DOHH2 (cell line): ENCODE results near the gene MAGI1.

Experiments
- H3F3A ChIP-seq: fragments of 200-600 bp; sonication (generic), shearing (Covaris generic); 2 replicates; pipeline ENCODE4 v1.6.0; 2016; ENCODE audit warnings: antibody characterized with exemption, mild to moderate bottlenecking; ENCODE audit not compliant: control insufficient read depth, insufficient read depth
- H3K27ac ChIP-seq: fragments of 200-600 bp; sonication (generic); 2 replicates; pipeline ENCODE4 v1.5.1; 2014; ENCODE audit warnings: low read depth, mild to moderate bottlenecking, low read length, moderate library complexity
- H3K27me3 ChIP-seq: fragments of 200-600 bp; sonication (generic); 2 replicates; pipeline ENCODE4 v1.6.1; 2014; ENCODE audit warnings: mild to moderate bottlenecking, low read length, mixed read lengths; ENCODE audit not compliant: control insufficient read depth
- H3K36me3 ChIP-seq: fragments of 200-600 bp; sonication (generic); 2 replicates; pipeline ENCODE4 v1.6.1; 2014; ENCODE audit warnings: mild to moderate bottlenecking, low read length, moderate library complexity, mixed read lengths; ENCODE audit not compliant: control insufficient read depth
- H3K4me1 ChIP-seq: fragments of 200-600 bp; sonication (generic); 2 replicates; pipeline ENCODE4 v1.6.1; 2014; ENCODE audit warnings: mild to moderate bottlenecking, low read length, mixed read lengths; ENCODE audit not compliant: control insufficient read depth
- H3K4me2 ChIP-seq: fragments of 200-600 bp; sonication (generic); 2 replicates; pipeline ENCODE4 v1.6.0; 2014; ENCODE audit warnings: mild to moderate bottlenecking, low read length, moderate library complexity
- H3K4me3 ChIP-seq: fragments of 200-600 bp; sonication (generic); 2 replicates; pipeline ENCODE4 v1.5.1; 2014; ENCODE audit warnings: mild to moderate bottlenecking, low read length, mixed read lengths
- H3K79me2 ChIP-seq: fragments of 200-600 bp; sonication (generic); 2 replicates; pipeline ENCODE4 v1.6.1; 2014; ENCODE audit warnings: mild to moderate bottlenecking, low read length, mixed read lengths; ENCODE audit not compliant: control insufficient read depth
- H3K9me2 ChIP-seq: fragments of 200-600 bp; sonication (generic); replicated peaks from 2 replicates; pipeline ENCODE4 v1.6.1; 2014; ENCODE audit warnings: mild to moderate bottlenecking, low read length, mixed read lengths; ENCODE audit not compliant: control insufficient read depth
- H3K9me3 ChIP-seq: fragments of 200-600 bp; sonication (generic); 2 replicates; pipeline ENCODE4 v1.6.1; 2014; ENCODE audit warnings: antibody characterized with exemption, low read length, mixed read lengths; ENCODE audit not compliant: control insufficient read depth, insufficient read depth
- H4K20me1 ChIP-seq: fragments of 200-600 bp; sonication (generic); 2 replicates; pipeline ENCODE4 v1.6.0; 2014; ENCODE audit warnings: low read depth, mild to moderate bottlenecking, antibody characterized with exemption, low read length, moderate library complexity; ENCODE audit not compliant: control insufficient read depth, insufficient read depth
- EZH2phosphoT487 ChIP-seq: fragments of 200-600 bp; sonication (generic); IDR thresholded peaks from 2 replicates; pipeline ENCODE4 v1.6.1; 2017; ENCODE audit warnings: borderline replicate concordance, mild to moderate bottlenecking, antibody characterized with exemption, low read length, moderate library complexity, mixed read lengths
- TF ChIP-seq, protein P1 (sequence below): fragments of 200-600 bp; sonication (generic); IDR thresholded peaks from one replicate; pipeline ENCODE4 v1.5.1; 2014; ENCODE audit warnings: antibody characterized with exemption, mild to moderate bottlenecking, low read depth, low read length; ENCODE audit not compliant: poor library complexity, severe bottlenecking

The MAGI1 gene

DNA sequence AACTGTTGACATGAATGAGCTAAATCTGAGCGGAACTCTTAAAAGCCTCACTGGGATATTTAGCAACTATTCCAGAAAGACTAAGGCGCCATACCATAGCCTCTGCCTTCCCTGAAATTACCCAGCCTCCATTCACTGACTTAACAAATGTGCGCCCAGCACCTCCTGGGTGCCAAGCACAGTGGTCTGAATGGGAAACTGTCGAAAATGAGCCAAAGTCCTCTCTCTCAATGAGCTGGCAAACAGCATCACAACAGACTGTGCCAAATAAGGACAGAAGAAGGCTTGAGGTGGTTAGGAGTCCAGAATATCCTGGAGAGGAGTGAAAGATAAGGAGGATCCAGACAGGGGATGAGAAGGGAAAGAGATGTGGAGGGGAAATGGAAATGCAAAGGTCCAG is 332.4 kb downstream of the MAGI1 start:
- H3K4me1 ChIP-seq: no peaks in the 10 kb centered on the region
- H3K9me2 ChIP-seq: no peaks in the 10 kb centered on the region
- TF ChIP-seq, protein P1, sequence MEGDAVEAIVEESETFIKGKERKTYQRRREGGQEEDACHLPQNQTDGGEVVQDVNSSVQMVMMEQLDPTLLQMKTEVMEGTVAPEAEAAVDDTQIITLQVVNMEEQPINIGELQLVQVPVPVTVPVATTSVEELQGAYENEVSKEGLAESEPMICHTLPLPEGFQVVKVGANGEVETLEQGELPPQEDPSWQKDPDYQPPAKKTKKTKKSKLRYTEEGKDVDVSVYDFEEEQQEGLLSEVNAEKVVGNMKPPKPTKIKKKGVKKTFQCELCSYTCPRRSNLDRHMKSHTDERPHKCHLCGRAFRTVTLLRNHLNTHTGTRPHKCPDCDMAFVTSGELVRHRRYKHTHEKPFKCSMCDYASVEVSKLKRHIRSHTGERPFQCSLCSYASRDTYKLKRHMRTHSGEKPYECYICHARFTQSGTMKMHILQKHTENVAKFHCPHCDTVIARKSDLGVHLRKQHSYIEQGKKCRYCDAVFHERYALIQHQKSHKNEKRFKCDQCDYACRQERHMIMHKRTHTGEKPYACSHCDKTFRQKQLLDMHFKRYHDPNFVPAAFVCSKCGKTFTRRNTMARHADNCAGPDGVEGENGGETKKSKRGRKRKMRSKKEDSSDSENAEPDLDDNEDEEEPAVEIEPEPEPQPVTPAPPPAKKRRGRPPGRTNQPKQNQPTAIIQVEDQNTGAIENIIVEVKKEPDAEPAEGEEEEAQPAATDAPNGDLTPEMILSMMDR: no peak
- no peak for TF ChIP-seq EZH2phosphoT487
- H4K20me1 ChIP-seq: no peaks in the 10 kb centered on the region
- no peak overlapping the region for H3K4me3 ChIP-seq
- no peaks in the 10 kb centered on the region for H3K9me3 ChIP-seq
- H3F3A ChIP-seq: no peaks in the 10 kb centered on the region
- H3K79me2 ChIP-seq: no peaks in the 10 kb centered on the region
- no peak overlapping the region for H3K4me2 ChIP-seq
- H3K27me3 ChIP-seq: no peaks in the 10 kb centered on the region
- no peaks in the 10 kb centered on the region for H3K36me3 ChIP-seq
- H3K27ac ChIP-seq: no peak overlapping the region

DNA sequence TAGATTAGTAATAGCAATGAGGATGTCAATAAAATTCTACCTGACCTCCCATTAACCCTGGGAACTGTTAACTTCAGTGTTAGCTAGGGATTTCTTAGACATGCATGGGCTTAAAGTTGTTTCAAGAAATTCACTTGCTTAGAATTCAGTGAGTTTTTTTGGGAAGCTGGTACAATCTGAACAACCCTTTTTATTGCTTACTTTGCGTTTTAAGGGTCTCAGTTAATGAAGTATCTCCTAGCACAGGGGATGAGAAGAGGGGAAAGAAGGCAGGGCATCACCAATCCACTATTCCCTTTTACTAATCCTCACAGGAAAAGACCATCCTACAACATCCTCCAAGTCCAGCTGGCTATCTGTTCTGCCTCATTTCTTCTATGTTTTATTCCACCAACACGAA is 334.9 kb downstream of the MAGI1 start:
- H3K4me2 ChIP-seq: no peak overlapping the region
- H3F3A ChIP-seq: no peaks in the 10 kb centered on the region
- no peak overlapping the region for H3K4me3 ChIP-seq
- H3K9me2 ChIP-seq: no peaks in the 10 kb centered on the region
- H3K27me3 ChIP-seq: no peaks in the 10 kb centered on the region
- TF ChIP-seq EZH2phosphoT487: no peak
- TF ChIP-seq, protein P1: no peak
- no peak overlapping the region for H3K27ac ChIP-seq
- H4K20me1 ChIP-seq: no peaks in the 10 kb centered on the region
- H3K9me3 ChIP-seq: no peaks in the 10 kb centered on the region
- H3K36me3 ChIP-seq: no peaks in the 10 kb centered on the region
- H3K4me1 ChIP-seq: no peaks in the 10 kb centered on the region
- H3K79me2 ChIP-seq: no peaks in the 10 kb centered on the region

DNA sequence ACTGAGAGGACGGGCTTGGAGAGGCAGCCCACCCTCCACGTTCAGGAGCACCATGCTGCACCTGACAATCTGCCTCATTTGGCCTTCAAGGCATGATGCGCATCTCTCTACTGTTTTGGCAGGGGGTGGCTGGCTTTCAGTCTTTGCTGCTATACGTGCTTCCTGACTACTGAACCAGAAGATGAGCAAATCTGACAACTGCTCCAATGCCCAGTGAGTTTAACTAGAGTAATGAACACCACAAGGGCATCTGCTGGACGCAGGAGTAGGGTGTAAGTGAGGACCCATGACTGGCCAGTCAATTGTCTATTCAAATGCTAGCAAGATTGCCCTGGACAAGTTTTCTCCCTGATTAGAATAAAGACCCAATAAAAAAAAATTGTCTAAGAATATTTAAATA is 335.7 kb downstream of the MAGI1 start:
- Histone ChIP-seq H3K79me2 (no peaks in the 10 kb centered on the region), H3K27me3 (no peaks in the 10 kb centered on the region), H3K4me2 (no peak overlapping the region), H3K9me2 (no peaks in the 10 kb centered on the region), H3F3A (no peaks in the 10 kb centered on the region), H3K4me3 (no peak overlapping the region), H3K4me1 (no peaks in the 10 kb centered on the region), H3K27ac (no peak overlapping the region), H4K20me1 (no peaks in the 10 kb centered on the region), H3K36me3 (no peaks in the 10 kb centered on the region), H3K9me3 (no peaks in the 10 kb centered on the region)
- TF ChIP-seq EZH2phosphoT487: no peak
- TF ChIP-seq, protein P1: no peak

DNA sequence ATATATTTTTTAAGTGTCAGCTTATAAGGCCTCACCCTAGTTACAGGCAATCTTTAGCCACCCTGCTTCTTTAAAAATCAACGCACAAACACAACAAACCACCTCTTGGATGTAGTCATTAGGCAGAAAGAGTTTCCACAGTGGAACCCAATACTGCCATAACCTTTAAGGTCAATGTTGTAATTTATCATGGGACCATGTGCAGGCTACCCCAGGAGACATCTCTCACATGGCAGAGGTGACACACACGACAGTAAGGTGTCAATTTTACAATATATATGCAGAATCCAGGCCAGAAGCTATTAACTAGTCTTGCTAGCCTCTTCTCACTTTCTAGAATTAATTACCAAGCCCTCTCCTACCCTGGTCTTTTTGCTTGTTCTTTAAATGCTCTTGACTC is 336.5 kb downstream of the MAGI1 start:
- Histone ChIP-seq H3K9me3 (no peaks in the 10 kb centered on the region), H3K4me1 (no peaks in the 10 kb centered on the region), H3K9me2 (no peaks in the 10 kb centered on the region), H3K4me2 (no peak overlapping the region), H3K36me3 (no peaks in the 10 kb centered on the region), H3K27me3 (no peaks in the 10 kb centered on the region), H3K4me3 (no peak overlapping the region), H3F3A (no peaks in the 10 kb centered on the region), H3K27ac (no peak overlapping the region), H3K79me2 (no peaks in the 10 kb centered on the region), H4K20me1 (no peaks in the 10 kb centered on the region)
- TF ChIP-seq, protein P1: no peak
